Lower leg skin (tissue), 4 donors: ENCODE measurements around the gene FGGY. TPM values are rescaled to one million over a fixed set of nuclear protein-coding genes. Genes with fewer than 3 reads are reported as not detected.

Source experiments
- DNase-seq, 2 donors: peaks; one replicate each; pipeline ENCODE4 v3.0.0-alpha.2; 2019; ENCODE audit warnings: low spot score in 2 of 2
- H3K4me3 ChIP-seq: fragments of 200-600 bp; sonication (generic); 2 replicates; pipeline ENCODE4 v1.5.1; 2017; ENCODE audit warnings: mild to moderate bottlenecking, low read depth; ENCODE audit not compliant: poor library complexity, severe bottlenecking
- CTCF ChIP-seq, 3 donors: fragments of 450-650 bp; IDR thresholded peaks; one replicate each; pipeline ENCODE4 v1.5.1; 2016; ENCODE audit warnings: antibody characterized with exemption in 3 of 3, mild to moderate bottlenecking in 3 of 3, moderate library complexity in 2 of 3
- POLR2A ChIP-seq, 2 donors: fragments of 450-650 bp; IDR thresholded peaks; one replicate each; pipeline ENCODE4 v1.6.1; 2016 to 2017; ENCODE audit warnings: antibody characterized with exemption in 2 of 2, mild to moderate bottlenecking in 1 of 2, moderate library complexity in 1 of 2
- WGBS, 2 donors: methylation state at CpG; one replicate each; pipeline ENCODE4 v1.1.5; 2018; 5-methylcytosine and 5-hydroxymethylcytosine counted together
- intact Hi-C: fragments of 100-400 bp; cut with DNase I; formaldehyde crosslinking; loops from one replicate; pipeline ENCODE4 v1.15.0; 2023; ENCODE audit warnings: low total_unique reads
- total RNA-seq, 4 donors: library from RNA; depleted of rRNA; stranded (reverse); fragments of >200 nt; gene quantifications; one replicate each; pipeline ENCODE4 v1.1.0, GENCODE V29; 2016

The FGGY gene
- total RNA-seq, 4 donors from 2014 or later, result 10.0 to 29.5 (median 17.5) TPM

GRCh38 chr1:59314776-59315528 lies 18.1 kb downstream of the FGGY start:
- no peak for DNase-seq
- WGBS, 2 donors, result 91 to 96% methylated on average over 2 of the region's 2 CpGs
- intact Hi-C loops, result no loop called here
- H3K4me3 ChIP-seq, result no peak overlapping the region
- TF ChIP-seq CTCF (IDR thresholded peaks at IDR 0.05) (no peak), POLR2A (IDR thresholded peaks at IDR 0.05) (no peak)

GRCh38 chr1:59315529-59316463 lies 18.9 kb downstream of the FGGY start:
- DNase-seq, result no peak
- H3K4me3 ChIP-seq, result no peak overlapping the region
- 81 to 85% methylated on average over 7 of the region's 7 CpGs for WGBS, 2 donors
- no peak for TF ChIP-seq CTCF (IDR thresholded peaks at IDR 0.05)
- TF ChIP-seq POLR2A (IDR thresholded peaks at IDR 0.05), result no peak
- intact Hi-C loops, result no loop called here

- intact Hi-C loops, result no loop called here
- H3K4me3 ChIP-seq, result no peak overlapping the region
- 55 to 66% methylated on average over 6 of the region's 6 CpGs for WGBS, 2 donors
- TF ChIP-seq POLR2A (IDR thresholded peaks at IDR 0.05) (no peak), CTCF (IDR thresholded peaks at IDR 0.05) (no peak)
- no peak for DNase-seq
Measured at GRCh38 chr1:59316497-59317128, 19.7 kb downstream of the FGGY start.

- no peak overlapping the region for H3K4me3 ChIP-seq
- DNase-seq, result no peak
- WGBS, 2 donors, result 81 to 87% methylated on average over 3 of the region's 3 CpGs
- TF ChIP-seq POLR2A (IDR thresholded peaks at IDR 0.05) (no peak), CTCF (IDR thresholded peaks at IDR 0.05) (no peak)
- intact Hi-C loops, result no loop called here
Measured at GRCh38 chr1:59317343-59317742, 20.4 kb downstream of the FGGY start.

- intact Hi-C loops, result no loop called here
- WGBS, 2 donors, result 98 to 100% methylated on average over 2 of the region's 2 CpGs
- H3K4me3 ChIP-seq, result no peak overlapping the region
- DNase-seq, result no peak
- TF ChIP-seq POLR2A (IDR thresholded peaks at IDR 0.05) (no peak), CTCF (IDR thresholded peaks at IDR 0.05) (no peak)
Measured at GRCh38 chr1:59317780-59318179, 20.9 kb downstream of the FGGY start.
